ENCODE results near the gene DRAXIN.

The DRAXIN gene

GRCh38 chr1:11735854-11736745 lies 44.6 kb downstream of the DRAXIN start, which contains the start of gene AGTRAP:
AGTRAP (plus strand) TSS chr1:11736136; CDS start chr1:11736209, 73 bp downstream.
- H3K4me3 ChIP-seq (ENCODE audit: low read depth, low read length), result peak within 1 kb of the TSS; percentile 82
- H3K9ac ChIP-seq (ENCODE audit: low read depth, low read length), result peak within 1 kb of the TSS; percentile 76
- no peaks in the 10 kb centered on the region for H3K9me3 ChIP-seq (ENCODE audit: control insufficient read depth, insufficient read depth, low read length)
- H3K4me1 ChIP-seq (ENCODE audit: control insufficient read depth, insufficient read depth, low read length), result peaks cover 18% of the 10 kb centered on the region
- H3K27me3 ChIP-seq (ENCODE audit: control insufficient read depth, insufficient read depth, low read length), result no peaks in the 10 kb centered on the region
- H3K36me3 ChIP-seq (ENCODE audit: control insufficient read depth, insufficient read depth, low read length), result peaks cover 3% of the 10 kb centered on the region

GRCh38 chr1:11736746-11737639 lies 45.5 kb downstream of the DRAXIN start:
- no peaks in the 10 kb centered on the region for H3K27me3 ChIP-seq (ENCODE audit: control insufficient read depth, insufficient read depth, low read length)
- H3K36me3 ChIP-seq (ENCODE audit: control insufficient read depth, insufficient read depth, low read length), result peaks cover 3% of the 10 kb centered on the region
- no peaks in the 10 kb centered on the region for H3K9me3 ChIP-seq (ENCODE audit: control insufficient read depth, insufficient read depth, low read length)
- H3K4me1 ChIP-seq (ENCODE audit: control insufficient read depth, insufficient read depth, low read length), result peaks cover 13% of the 10 kb centered on the region
- peak overlapping the region; percentile 76 for H3K9ac ChIP-seq (ENCODE audit: low read depth, low read length)
- H3K4me3 ChIP-seq (ENCODE audit: low read depth, low read length), result peak overlapping the region; percentile 82

- H3K9me3 ChIP-seq (ENCODE audit: control insufficient read depth, insufficient read depth, low read length), result no peaks in the 10 kb centered on the region
- peaks cover 14% of the 10 kb centered on the region for H3K4me1 ChIP-seq (ENCODE audit: control insufficient read depth, insufficient read depth, low read length)
- H3K4me3 ChIP-seq (ENCODE audit: low read depth, low read length), result no peak overlapping the region
- no peak overlapping the region for H3K9ac ChIP-seq (ENCODE audit: low read depth, low read length)
- H3K36me3 ChIP-seq (ENCODE audit: control insufficient read depth, insufficient read depth, low read length), result peaks cover 3% of the 10 kb centered on the region
- H3K27me3 ChIP-seq (ENCODE audit: control insufficient read depth, insufficient read depth, low read length), result no peaks in the 10 kb centered on the region
These were observed 46.6 kb downstream of the DRAXIN start for GRCh38 chr1:11738096-11738495.

GRCh38 chr1:11738783-11739182 lies 47.3 kb downstream of the DRAXIN start:
- H3K36me3 ChIP-seq (ENCODE audit: control insufficient read depth, insufficient read depth, low read length), result peaks cover 3% of the 10 kb centered on the region

GRCh38 chr1:11740258-11741192 lies 49.0 kb downstream of the DRAXIN start:
- H3K4me3 ChIP-seq (ENCODE audit: low read depth, low read length), result no peak overlapping the region
- H3K4me1 ChIP-seq (ENCODE audit: control insufficient read depth, insufficient read depth, low read length), result peaks cover 12% of the 10 kb centered on the region
- H3K9me3 ChIP-seq (ENCODE audit: control insufficient read depth, insufficient read depth, low read length), result no peaks in the 10 kb centered on the region
- no peak overlapping the region for H3K9ac ChIP-seq (ENCODE audit: low read depth, low read length)
- no peaks in the 10 kb centered on the region for H3K27me3 ChIP-seq (ENCODE audit: control insufficient read depth, insufficient read depth, low read length)
- H3K36me3 ChIP-seq (ENCODE audit: control insufficient read depth, insufficient read depth, low read length), result peaks cover 3% of the 10 kb centered on the region

More at GRCh38 chr1:11738783-11739182, 47.3 kb downstream of the DRAXIN start:
- Histone ChIP-seq H3K4me3 (ENCODE audit: low read depth, low read length) (no peak overlapping the region), H3K27me3 (ENCODE audit: control insufficient read depth, insufficient read depth, low read length) (no peaks in the 10 kb centered on the region), H3K9ac (ENCODE audit: low read depth, low read length) (no peak overlapping the region), H3K9me3 (ENCODE audit: control insufficient read depth, insufficient read depth, low read length) (no peaks in the 10 kb centered on the region), H3K4me1 (ENCODE audit: control insufficient read depth, insufficient read depth, low read length) (peaks cover 14% of the 10 kb centered on the region)

GRCh38 chr1:11741482-11741881 lies 50.0 kb downstream of the DRAXIN start:
- H3K4me1 ChIP-seq (ENCODE audit: control insufficient read depth, insufficient read depth, low read length), result peaks cover 11% of the 10 kb centered on the region

GRCh38 chr1:11741919-11742558 lies 50.5 kb downstream of the DRAXIN start:
- Histone ChIP-seq H3K27me3 (ENCODE audit: control insufficient read depth, insufficient read depth, low read length) (no peaks in the 10 kb centered on the region), H3K4me3 (ENCODE audit: low read depth, low read length) (no peak overlapping the region), H3K9ac (ENCODE audit: low read depth, low read length) (no peak overlapping the region), H3K4me1 (ENCODE audit: control insufficient read depth, insufficient read depth, low read length) (peaks cover 9% of the 10 kb centered on the region), H3K9me3 (ENCODE audit: control insufficient read depth, insufficient read depth, low read length) (no peaks in the 10 kb centered on the region), H3K36me3 (ENCODE audit: control insufficient read depth, insufficient read depth, low read length) (peaks cover 3% of the 10 kb centered on the region)

More at GRCh38 chr1:11741482-11741881, 50.0 kb downstream of the DRAXIN start:
- H3K9ac ChIP-seq (ENCODE audit: low read depth, low read length), result no peak overlapping the region
- H3K9me3 ChIP-seq (ENCODE audit: control insufficient read depth, insufficient read depth, low read length), result no peaks in the 10 kb centered on the region
- no peaks in the 10 kb centered on the region for H3K27me3 ChIP-seq (ENCODE audit: control insufficient read depth, insufficient read depth, low read length)
- H3K36me3 ChIP-seq (ENCODE audit: control insufficient read depth, insufficient read depth, low read length), result peaks cover 3% of the 10 kb centered on the region
- H3K4me3 ChIP-seq (ENCODE audit: low read depth, low read length), result no peak overlapping the region

GRCh38 chr1:11744287-11744686 lies 52.8 kb downstream of the DRAXIN start:
- H3K9me3 ChIP-seq (ENCODE audit: control insufficient read depth, insufficient read depth, low read length), result no peaks in the 10 kb centered on the region
- H3K4me1 ChIP-seq (ENCODE audit: control insufficient read depth, insufficient read depth, low read length), result peaks cover 6% of the 10 kb centered on the region
- H3K9ac ChIP-seq (ENCODE audit: low read depth, low read length), result no peak overlapping the region
- peaks cover 12% of the 10 kb centered on the region for H3K36me3 ChIP-seq (ENCODE audit: control insufficient read depth, insufficient read depth, low read length)
- H3K4me3 ChIP-seq (ENCODE audit: low read depth, low read length), result no peak overlapping the region
- H3K27me3 ChIP-seq (ENCODE audit: control insufficient read depth, insufficient read depth, low read length), result no peaks in the 10 kb centered on the region

GRCh38 chr1:11746092-11746491 lies 54.6 kb downstream of the DRAXIN start:
- no peaks in the 10 kb centered on the region for H3K9me3 ChIP-seq (ENCODE audit: control insufficient read depth, insufficient read depth, low read length)
- H3K9ac ChIP-seq (ENCODE audit: low read depth, low read length), result no peak overlapping the region
- peaks cover 6% of the 10 kb centered on the region for H3K4me1 ChIP-seq (ENCODE audit: control insufficient read depth, insufficient read depth, low read length)
- no peaks in the 10 kb centered on the region for H3K27me3 ChIP-seq (ENCODE audit: control insufficient read depth, insufficient read depth, low read length)
- no peak overlapping the region for H3K4me3 ChIP-seq (ENCODE audit: low read depth, low read length)
- H3K36me3 ChIP-seq (ENCODE audit: control insufficient read depth, insufficient read depth, low read length), result peaks cover 29% of the 10 kb centered on the region

GRCh38 chr1:11746795-11747487 lies 55.4 kb downstream of the DRAXIN start:
- peaks cover 6% of the 10 kb centered on the region for H3K4me1 ChIP-seq (ENCODE audit: control insufficient read depth, insufficient read depth, low read length)
- no peaks in the 10 kb centered on the region for H3K27me3 ChIP-seq (ENCODE audit: control insufficient read depth, insufficient read depth, low read length)
- H3K4me3 ChIP-seq (ENCODE audit: low read depth, low read length), result no peak overlapping the region
- H3K9ac ChIP-seq (ENCODE audit: low read depth, low read length), result no peak overlapping the region
- H3K9me3 ChIP-seq (ENCODE audit: control insufficient read depth, insufficient read depth, low read length), result no peaks in the 10 kb centered on the region
- peaks cover 34% of the 10 kb centered on the region for H3K36me3 ChIP-seq (ENCODE audit: control insufficient read depth, insufficient read depth, low read length)
